ENCODE results near the gene TMTC3. TPM values are rescaled to one million over a fixed set of nuclear protein-coding genes. Genes with fewer than 3 reads are reported as not detected.

Gene TMTC3
- total and polyA plus RNA-seq, 9 donors: 9.2 to 27.4 (median 13.3) TPM

DNA sequence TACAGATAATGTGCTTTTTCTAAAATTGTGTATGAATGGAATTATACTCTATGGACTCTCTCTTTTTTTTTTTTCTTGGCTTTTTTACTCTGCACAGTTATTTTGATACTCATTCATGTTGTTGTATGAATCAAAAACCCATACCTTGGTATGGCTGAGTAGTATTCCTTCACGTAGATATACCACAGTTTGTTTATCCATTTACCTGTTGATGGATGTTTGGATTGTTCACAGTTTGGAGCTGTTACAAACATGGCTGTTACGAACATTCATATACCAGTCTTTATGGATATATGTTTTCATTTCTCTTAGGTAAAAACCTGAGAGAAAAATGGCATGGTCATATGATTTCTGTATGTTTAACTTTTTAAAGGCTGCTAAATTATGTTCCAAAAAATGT lies 43.2 kb downstream of the TMTC3 start:
- H3K9me3 ChIP-seq (replicated peaks; ENCODE audit: control insufficient read depth, low read depth, low read length): peaks cover 2% of the 10 kb centered on the region
- no peak overlapping the region for H3K27ac ChIP-seq (ENCODE audit: low read length)
- peaks cover 16% of the 10 kb centered on the region for H3K36me3 ChIP-seq (ENCODE audit: control insufficient read depth, insufficient read depth, low read length)
- DNase-seq: no peak
- no peaks in the 10 kb centered on the region for H3K27me3 ChIP-seq (ENCODE audit: control insufficient read depth, insufficient read depth, low read length)
- no CpG with 5 or more reads among the region's 2 CpGs for WGBS (ENCODE audit: insufficient coverage)
- H3K4me3 ChIP-seq (ENCODE audit: low read length): no peak overlapping the region
- H3K4me1 ChIP-seq (ENCODE audit: control insufficient read depth, insufficient read depth, low read length): no peaks in the 10 kb centered on the region

DNA sequence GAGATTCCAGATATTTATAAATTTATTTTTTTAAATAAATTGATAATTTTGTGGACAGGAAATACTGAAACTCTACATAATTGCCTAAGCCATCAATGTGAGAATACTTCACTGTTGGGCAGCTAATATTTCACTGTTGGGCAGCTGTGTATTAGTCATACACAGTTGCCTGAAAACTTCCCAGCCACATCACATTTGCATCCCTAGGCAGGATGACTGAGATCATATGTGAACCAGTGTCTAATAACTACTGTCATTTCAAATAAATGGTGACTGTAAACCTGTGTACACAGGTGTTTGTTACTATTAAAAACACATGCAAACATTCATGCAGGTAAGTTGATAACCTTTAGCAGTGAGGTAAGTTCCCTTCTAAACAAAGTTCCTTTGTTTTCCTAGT lies 43.9 kb downstream of the TMTC3 start:
- no peaks in the 10 kb centered on the region for H3K27me3 ChIP-seq (ENCODE audit: control insufficient read depth, insufficient read depth, low read length)
- no peak overlapping the region for H3K4me3 ChIP-seq (ENCODE audit: low read length)
- no peak overlapping the region for H3K27ac ChIP-seq (ENCODE audit: low read length)
- H3K36me3 ChIP-seq (ENCODE audit: control insufficient read depth, insufficient read depth, low read length): peaks cover 13% of the 10 kb centered on the region
- H3K9me3 ChIP-seq (replicated peaks; ENCODE audit: control insufficient read depth, low read depth, low read length): peaks cover 2% of the 10 kb centered on the region
- no peak for DNase-seq
- no peaks in the 10 kb centered on the region for H3K4me1 ChIP-seq (ENCODE audit: control insufficient read depth, insufficient read depth, low read length)

DNA sequence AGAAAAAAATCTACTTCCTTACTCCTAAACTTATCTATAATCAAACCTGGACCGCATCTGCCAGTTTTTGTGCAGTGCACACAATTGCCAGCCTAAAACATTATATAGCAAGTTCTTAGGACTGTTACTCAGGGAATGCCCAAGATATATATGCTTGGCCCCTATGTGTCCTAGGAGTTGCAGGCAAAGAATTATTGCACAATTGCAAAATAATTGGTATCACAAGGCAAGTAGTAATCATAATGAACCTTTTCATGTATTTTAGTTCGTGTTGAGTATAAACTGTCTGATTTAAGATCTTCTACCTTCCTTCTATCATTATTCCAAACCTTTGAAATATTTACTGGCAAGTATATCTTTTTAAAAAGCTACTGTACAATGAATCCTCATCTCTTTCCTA lies 45.5 kb downstream of the TMTC3 start:
- H3K36me3 ChIP-seq (ENCODE audit: control insufficient read depth, insufficient read depth, low read length): peaks cover 13% of the 10 kb centered on the region
- no CpG with 5 or more reads among the region's 2 CpGs for WGBS (ENCODE audit: insufficient coverage)
- no peaks in the 10 kb centered on the region for H3K4me1 ChIP-seq (ENCODE audit: control insufficient read depth, insufficient read depth, low read length)
- peaks cover 2% of the 10 kb centered on the region for H3K9me3 ChIP-seq (replicated peaks; ENCODE audit: control insufficient read depth, low read depth, low read length)
- no peak overlapping the region for H3K4me3 ChIP-seq (ENCODE audit: low read length)
- DNase-seq: no peak
- no peaks in the 10 kb centered on the region for H3K27me3 ChIP-seq (ENCODE audit: control insufficient read depth, insufficient read depth, low read length)
- H3K27ac ChIP-seq (ENCODE audit: low read length): no peak overlapping the region

DNA sequence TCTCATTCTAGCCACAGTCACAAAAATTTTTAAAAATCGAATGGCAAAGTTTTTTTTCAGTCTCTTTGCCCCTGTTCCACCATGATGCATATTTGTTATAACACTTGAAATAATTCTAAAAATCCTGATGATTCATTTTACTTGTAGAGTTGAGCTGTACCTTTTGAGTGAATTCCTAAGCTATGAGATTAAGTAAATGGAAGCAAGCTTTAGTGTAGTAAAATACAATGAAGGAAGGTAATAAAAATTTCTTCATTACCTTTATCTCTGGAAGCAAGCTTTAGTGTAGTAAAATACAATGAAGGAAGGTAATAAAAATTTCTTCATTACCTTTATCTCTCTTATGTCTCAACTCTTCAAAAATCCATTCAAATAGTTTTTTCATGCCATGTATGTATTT lies 46.1 kb downstream of the TMTC3 start:
- DNase-seq: no peak
- WGBS (ENCODE audit: insufficient coverage): no CpG with 5 or more reads among the region's 1 CpG

DNA sequence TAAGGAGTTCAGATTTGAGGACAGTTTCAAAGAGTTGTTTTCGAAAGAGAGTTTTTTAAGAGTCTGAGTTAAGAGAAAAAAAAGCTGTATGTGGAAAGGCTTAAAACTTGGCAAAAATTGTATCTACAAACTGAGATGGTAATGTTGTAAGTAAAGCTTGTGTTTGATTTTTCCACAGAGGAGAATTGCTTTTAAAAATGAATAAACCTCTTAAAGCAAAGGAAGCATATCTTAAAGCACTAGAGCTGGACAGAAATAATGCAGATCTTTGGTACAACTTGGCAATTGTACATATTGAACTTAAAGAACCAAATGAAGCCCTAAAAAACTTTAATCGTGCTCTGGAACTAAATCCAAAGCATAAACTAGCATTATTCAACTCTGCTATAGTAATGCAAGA lies 50.3 kb downstream of the TMTC3 start:
- DNase-seq: peak; percentile 11
- Histone ChIP-seq H3K36me3 (ENCODE audit: control insufficient read depth, insufficient read depth, low read length) (peaks cover 2% of the 10 kb centered on the region), H3K27ac (ENCODE audit: low read length) (no peak overlapping the region), H3K4me1 (ENCODE audit: control insufficient read depth, insufficient read depth, low read length) (no peaks in the 10 kb centered on the region), H3K9me3 (replicated peaks; ENCODE audit: control insufficient read depth, low read depth, low read length) (no peaks in the 10 kb centered on the region), H3K4me3 (ENCODE audit: low read length) (no peak overlapping the region), H3K27me3 (ENCODE audit: control insufficient read depth, insufficient read depth, low read length) (no peaks in the 10 kb centered on the region)
- WGBS (ENCODE audit: insufficient coverage): no CpG with 5 or more reads among the region's 2 CpGs

More for the DNA sequence above, 46.1 kb downstream of the TMTC3 start:
- peaks cover 10% of the 10 kb centered on the region for H3K36me3 ChIP-seq (ENCODE audit: control insufficient read depth, insufficient read depth, low read length)
- H3K9me3 ChIP-seq (replicated peaks; ENCODE audit: control insufficient read depth, low read depth, low read length): peaks cover 2% of the 10 kb centered on the region
- H3K27me3 ChIP-seq (ENCODE audit: control insufficient read depth, insufficient read depth, low read length): no peaks in the 10 kb centered on the region
- no peaks in the 10 kb centered on the region for H3K4me1 ChIP-seq (ENCODE audit: control insufficient read depth, insufficient read depth, low read length)
- H3K4me3 ChIP-seq (ENCODE audit: low read length): no peak overlapping the region
- no peak overlapping the region for H3K27ac ChIP-seq (ENCODE audit: low read length)

DNA sequence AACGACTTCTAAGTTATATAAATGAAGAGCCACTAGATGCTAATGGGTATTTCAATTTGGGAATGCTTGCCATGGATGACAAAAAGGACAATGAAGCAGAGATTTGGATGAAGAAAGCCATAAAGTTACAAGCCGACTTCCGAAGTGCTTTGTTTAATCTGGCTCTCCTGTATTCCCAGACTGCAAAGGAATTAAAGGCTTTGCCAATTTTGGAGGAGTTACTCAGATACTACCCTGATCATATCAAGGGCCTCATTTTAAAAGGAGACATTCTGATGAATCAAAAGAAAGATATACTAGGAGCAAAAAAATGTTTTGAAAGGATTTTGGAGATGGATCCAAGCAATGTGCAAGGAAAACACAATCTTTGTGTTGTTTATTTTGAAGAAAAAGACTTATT lies 52.8 kb downstream of the TMTC3 start:
- no CpG with 5 or more reads among the region's 3 CpGs for WGBS (ENCODE audit: insufficient coverage)
- H3K4me3 ChIP-seq (ENCODE audit: low read length): no peak overlapping the region
- H3K4me1 ChIP-seq (ENCODE audit: control insufficient read depth, insufficient read depth, low read length): no peaks in the 10 kb centered on the region
- no peak for DNase-seq
- H3K36me3 ChIP-seq (ENCODE audit: control insufficient read depth, insufficient read depth, low read length): peaks cover 2% of the 10 kb centered on the region
- H3K27ac ChIP-seq (ENCODE audit: low read length): no peak overlapping the region
- no peaks in the 10 kb centered on the region for H3K27me3 ChIP-seq (ENCODE audit: control insufficient read depth, insufficient read depth, low read length)
- no peaks in the 10 kb centered on the region for H3K9me3 ChIP-seq (replicated peaks; ENCODE audit: control insufficient read depth, low read depth, low read length)

DNA sequence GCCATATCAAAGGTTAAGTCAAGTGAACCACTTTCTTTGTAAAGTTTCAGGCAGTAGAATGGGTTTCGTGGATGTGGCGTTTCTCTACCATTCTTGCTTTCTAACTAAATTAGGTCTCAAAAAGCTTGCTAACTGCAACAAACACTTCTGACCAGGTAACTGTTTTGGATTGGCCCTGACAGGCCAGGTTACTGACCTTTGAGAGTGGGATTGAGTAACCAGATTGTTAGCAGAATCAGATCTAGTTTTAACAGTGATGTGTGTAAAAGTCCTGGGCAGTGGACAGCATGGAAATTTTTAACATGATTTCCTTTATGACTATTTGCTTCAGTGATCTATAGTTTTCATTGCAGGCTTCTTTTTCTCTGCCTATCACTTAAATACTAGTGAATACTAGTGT lies 57.9 kb downstream of the TMTC3 start:
- Histone ChIP-seq H3K27ac (ENCODE audit: low read length) (no peak overlapping the region), H3K27me3 (ENCODE audit: control insufficient read depth, insufficient read depth, low read length) (no peaks in the 10 kb centered on the region), H3K9me3 (replicated peaks; ENCODE audit: control insufficient read depth, low read depth, low read length) (peaks cover 3% of the 10 kb centered on the region), H3K4me1 (ENCODE audit: control insufficient read depth, insufficient read depth, low read length) (no peaks in the 10 kb centered on the region), H3K36me3 (ENCODE audit: control insufficient read depth, insufficient read depth, low read length) (no peaks in the 10 kb centered on the region), H3K4me3 (ENCODE audit: low read length) (no peak overlapping the region)
- WGBS (ENCODE audit: insufficient coverage): 100% methylated on average over 2 of the region's 2 CpGs
- no peak for DNase-seq

DNA sequence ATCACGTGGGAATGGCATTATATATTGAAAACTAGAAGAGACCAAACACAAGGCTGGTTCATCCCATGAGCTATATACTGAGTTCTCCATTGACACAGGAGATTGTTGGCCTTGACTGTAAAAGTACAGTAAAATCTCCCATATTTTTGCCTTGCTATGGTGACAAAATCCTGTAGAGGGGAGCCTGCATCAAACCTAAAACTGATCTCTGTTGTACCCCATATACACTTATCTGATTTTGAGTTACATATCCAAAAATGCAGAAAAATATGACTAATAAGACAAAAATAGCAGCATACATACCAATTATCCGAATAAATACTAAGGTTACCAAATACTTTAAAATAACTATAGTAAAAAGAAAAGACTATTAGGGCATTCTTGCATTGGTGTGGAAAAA lies 60.4 kb downstream of the TMTC3 start:
- H3K4me1 ChIP-seq (ENCODE audit: control insufficient read depth, insufficient read depth, low read length): no peaks in the 10 kb centered on the region
- no CpG with 5 or more reads among the region's 2 CpGs for WGBS (ENCODE audit: insufficient coverage)
- no peak overlapping the region for H3K27ac ChIP-seq (ENCODE audit: low read length)
- H3K27me3 ChIP-seq (ENCODE audit: control insufficient read depth, insufficient read depth, low read length): no peaks in the 10 kb centered on the region
- H3K9me3 ChIP-seq (replicated peaks; ENCODE audit: control insufficient read depth, low read depth, low read length): peaks cover 3% of the 10 kb centered on the region
- no peak overlapping the region for H3K4me3 ChIP-seq (ENCODE audit: low read length)
- H3K36me3 ChIP-seq (ENCODE audit: control insufficient read depth, insufficient read depth, low read length): no peaks in the 10 kb centered on the region
- no peak for DNase-seq

DNA sequence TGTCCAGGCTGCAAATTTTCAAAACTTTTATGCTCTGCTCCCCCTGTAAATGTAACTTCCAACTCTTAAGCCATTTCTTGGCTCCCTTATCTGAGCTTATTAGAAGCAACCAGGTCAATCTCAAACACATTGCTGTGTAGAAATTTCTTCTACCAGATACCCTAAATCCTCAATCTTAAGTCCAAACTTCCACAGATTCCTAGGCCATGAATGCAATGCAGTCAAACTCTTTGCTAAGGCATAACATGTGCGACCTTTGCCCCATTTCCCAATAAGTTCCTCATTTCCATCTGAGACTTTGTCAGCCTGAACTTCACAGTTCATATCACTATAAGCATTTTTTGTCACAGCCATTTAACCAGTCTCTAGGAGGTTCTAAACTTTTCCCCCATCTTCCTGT lies 64.5 kb downstream of the TMTC3 start:
- DNase-seq: peak; percentile 16
- Histone ChIP-seq H3K36me3 (ENCODE audit: control insufficient read depth, insufficient read depth, low read length) (no peaks in the 10 kb centered on the region), H3K4me3 (ENCODE audit: low read length) (no peak overlapping the region), H3K9me3 (replicated peaks; ENCODE audit: control insufficient read depth, low read depth, low read length) (peaks cover 29% of the 10 kb centered on the region), H3K27me3 (ENCODE audit: control insufficient read depth, insufficient read depth, low read length) (no peaks in the 10 kb centered on the region), H3K27ac (ENCODE audit: low read length) (no peak overlapping the region), H3K4me1 (ENCODE audit: control insufficient read depth, insufficient read depth, low read length) (no peaks in the 10 kb centered on the region)
- 90% methylated on average over 1 of the region's 1 CpG for WGBS (ENCODE audit: insufficient coverage)

DNA sequence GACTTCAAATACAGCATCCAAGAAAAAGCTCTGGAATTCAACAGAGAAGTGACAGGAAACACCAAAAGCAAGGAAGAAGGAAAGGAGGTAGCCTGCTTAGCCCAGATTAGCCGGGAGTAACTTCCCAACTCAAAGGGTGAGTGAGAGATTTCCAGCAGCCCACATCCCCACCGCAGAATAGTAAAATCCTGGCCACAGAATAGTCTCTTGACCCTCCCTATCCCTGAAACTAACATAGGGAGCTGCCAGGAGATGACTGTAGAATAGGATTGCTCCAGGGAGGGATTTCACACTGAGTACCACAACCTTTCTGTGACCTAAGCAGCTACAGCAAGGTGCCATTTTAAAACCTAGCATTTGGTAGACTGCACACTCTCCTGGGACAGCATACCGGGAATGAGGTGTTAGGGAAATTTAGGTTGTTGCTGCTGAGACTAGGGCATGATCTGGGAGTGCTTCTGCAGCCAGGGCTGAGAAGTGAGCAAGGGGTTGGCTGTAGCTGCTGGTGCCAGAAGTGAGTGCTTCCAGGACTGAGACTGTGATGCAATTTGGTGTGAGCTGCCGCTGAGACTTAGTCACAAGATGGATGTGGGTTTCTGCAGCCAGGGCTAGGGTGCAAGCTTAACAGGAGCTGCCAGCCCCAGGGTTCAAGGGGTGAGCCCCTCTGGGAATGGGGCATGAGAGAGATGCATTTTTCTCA lies 66.0 kb downstream of the TMTC3 start:
- DNase-seq: peak; percentile 4
- Histone ChIP-seq H3K4me3 (ENCODE audit: low read length) (no peak overlapping the region), H3K4me1 (ENCODE audit: control insufficient read depth, insufficient read depth, low read length) (no peaks in the 10 kb centered on the region), H3K27ac (ENCODE audit: low read length) (no peak overlapping the region), H3K36me3 (ENCODE audit: control insufficient read depth, insufficient read depth, low read length) (no peaks in the 10 kb centered on the region), H3K27me3 (ENCODE audit: control insufficient read depth, insufficient read depth, low read length) (no peaks in the 10 kb centered on the region), H3K9me3 (replicated peaks; ENCODE audit: control insufficient read depth, low read depth, low read length) (peaks cover 32% of the 10 kb centered on the region)
- 35% methylated on average over 2 of the region's 4 CpGs for WGBS (ENCODE audit: insufficient coverage)

DNA sequence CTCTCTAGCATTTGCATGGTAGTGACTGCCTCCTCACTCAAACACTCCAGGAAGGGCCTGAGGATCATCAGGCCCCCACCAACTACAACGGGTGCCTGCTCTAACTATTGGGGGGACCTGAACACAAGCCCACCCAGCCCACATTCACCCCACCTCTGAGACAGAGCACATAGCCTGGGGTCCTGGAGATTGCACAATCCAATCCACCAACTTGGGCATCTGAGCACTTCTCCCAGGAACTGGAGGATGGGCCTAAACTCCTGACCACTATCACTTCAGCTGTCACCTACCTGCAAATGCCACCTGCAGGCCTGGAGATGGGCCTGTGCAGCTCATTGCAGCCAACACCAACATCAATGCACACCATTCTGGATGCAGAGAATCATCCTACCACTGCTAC lies 66.6 kb downstream of the TMTC3 start:
- no peak for DNase-seq
- no peaks in the 10 kb centered on the region for H3K4me1 ChIP-seq (ENCODE audit: control insufficient read depth, insufficient read depth, low read length)
- H3K27me3 ChIP-seq (ENCODE audit: control insufficient read depth, insufficient read depth, low read length): no peaks in the 10 kb centered on the region
- no peak overlapping the region for H3K4me3 ChIP-seq (ENCODE audit: low read length)
- peaks cover 31% of the 10 kb centered on the region for H3K9me3 ChIP-seq (replicated peaks; ENCODE audit: control insufficient read depth, low read depth, low read length)
- no peak overlapping the region for H3K27ac ChIP-seq (ENCODE audit: low read length)
- 100% methylated on average over 1 of the region's 1 CpG for WGBS (ENCODE audit: insufficient coverage)
- H3K36me3 ChIP-seq (ENCODE audit: control insufficient read depth, insufficient read depth, low read length): no peaks in the 10 kb centered on the region

Measured in muscle of leg (tissue), 11 donors.